NCI-H524 (cell line): ENCODE data around the gene NDRG2.
"Not testable (repeated sequence)": the region's sequence is repeated elsewhere in the genome, so short reads cannot be mapped to it uniquely, and the experiment has no call there.

Experiments
- DNase-seq, 2 experiments: peaks; one replicate each; lab custom pipeline; 2025; lab: John Stamatoyannopoulos, UW

The NDRG2 gene

GRCh38 chr14:21055432-21056117, 30.7 kb upstream of the NDRG2 start:
- no peak for DNase-seq

- DNase-seq: no peak
These were observed 29.9 kb upstream of the NDRG2 start for GRCh38 chr14:21054768-21055145.

GRCh38 chr14:21054123-21054767, 29.4 kb upstream of the NDRG2 start:
- DNase-seq: no peak

GRCh38 chr14:21053184-21054122, 28.6 kb upstream of the NDRG2 start:
- no peak for DNase-seq

- DNase-seq: no peak
These were observed 25.7 kb upstream of the NDRG2 start for GRCh38 chr14:21050597-21050996.

GRCh38 chr14:21049271-21049673, 24.4 kb upstream of the NDRG2 start:
- no peak for DNase-seq

- no peak for DNase-seq
These were observed 23.8 kb upstream of the NDRG2 start for GRCh38 chr14:21048638-21049037.

GRCh38 chr14:21047378-21047781, 22.5 kb upstream of the NDRG2 start:
- DNase-seq: no peak

GRCh38 chr14:21043974-21044618, 19.2 kb upstream of the NDRG2 start:
- DNase-seq: no peak

- no peak for DNase-seq
These were observed 18.6 kb upstream of the NDRG2 start for GRCh38 chr14:21043387-21043973.

- DNase-seq: no peak
These were observed 18.1 kb upstream of the NDRG2 start for GRCh38 chr14:21042918-21043317.

- DNase-seq: no peak
These were observed 17.0 kb upstream of the NDRG2 start, which contains the start of gene RNASE7 for GRCh38 chr14:21041676-21042433. Gene RNASE7 (plus strand): TSS chr14:21042362. CDS start chr14:21042993, 631 bp downstream.

GRCh38 chr14:21040941-21041340, 16.1 kb upstream of the NDRG2 start:
- not testable (repeated sequence) for DNase-seq

GRCh38 chr14:21040370-21040925, 15.6 kb upstream of the NDRG2 start:
- DNase-seq: no peak

- peak; percentile 49 to 85 for DNase-seq
These were observed 14.9 kb upstream of the NDRG2 start for GRCh38 chr14:21039585-21040369.

- DNase-seq: peak; percentile 87 to 95
These were observed 13.9 kb upstream of the NDRG2 start for GRCh38 chr14:21038441-21039422.

- DNase-seq: no peak
These were observed 12.3 kb upstream of the NDRG2 start for GRCh38 chr14:21037156-21037555.

GRCh38 chr14:21036751-21037150, 11.9 kb upstream of the NDRG2 start:
- no peak for DNase-seq

- no peak for DNase-seq
These were observed 9.8 kb upstream of the NDRG2 start, which contains the start of gene RNASE13 for GRCh38 chr14:21034707-21035106. Gene RNASE13 (minus strand): TSS chr14:21034807. CDS start chr14:21034288, 519 bp downstream.
